Measurements from ENCODE around the gene FXYD4.
A peak's percentile ranks its signal among the peaks of the same experiment; 100 is the strongest.
"Not testable (repeated sequence)": the region's sequence is repeated elsewhere in the genome, so short reads cannot be mapped to it uniquely, and the experiment has no call there.

FXYD4 gene

DNA sequence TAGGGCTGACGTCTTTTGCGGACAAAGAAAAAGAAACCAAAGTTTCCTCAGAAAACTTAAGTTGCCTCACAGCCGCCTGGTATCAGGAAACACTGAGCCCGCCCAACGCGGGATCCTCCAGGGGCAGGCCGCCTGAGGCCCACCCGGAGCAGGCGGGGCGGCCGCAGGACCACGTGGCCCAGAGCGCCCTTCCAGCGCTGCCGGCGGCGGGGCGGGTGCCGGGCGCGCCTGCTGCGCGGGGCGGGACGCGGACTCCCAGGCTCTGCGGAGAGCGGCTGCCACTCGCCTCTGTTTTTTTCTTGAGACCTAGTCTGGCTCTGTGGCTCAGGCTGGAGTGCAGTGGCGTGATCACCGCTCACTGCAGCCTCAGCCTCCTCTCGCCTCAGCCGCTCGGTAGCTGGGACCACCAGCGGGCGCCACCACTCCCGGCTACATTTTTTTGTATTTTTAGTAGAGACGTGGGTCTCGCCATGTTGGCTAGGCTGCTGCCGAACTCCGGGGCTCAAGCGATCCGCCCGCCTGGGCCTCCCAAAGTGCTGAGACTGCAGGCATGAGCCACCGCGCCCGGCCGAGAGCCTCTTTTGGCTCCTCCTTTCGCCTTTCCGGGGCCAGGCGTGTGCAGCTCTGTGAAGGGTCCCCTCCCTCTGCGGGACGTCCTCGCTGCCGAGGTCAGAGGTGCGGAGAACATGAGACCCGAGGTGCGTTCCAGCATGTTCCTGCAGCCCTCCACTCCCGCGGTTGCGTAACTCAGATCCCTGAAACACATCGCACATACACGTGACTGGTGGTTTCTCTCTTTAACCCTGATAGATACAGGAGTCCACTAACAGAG is 49.1 kb downstream of the FXYD4 start:
- TF ChIP-seq, protein P1, sequence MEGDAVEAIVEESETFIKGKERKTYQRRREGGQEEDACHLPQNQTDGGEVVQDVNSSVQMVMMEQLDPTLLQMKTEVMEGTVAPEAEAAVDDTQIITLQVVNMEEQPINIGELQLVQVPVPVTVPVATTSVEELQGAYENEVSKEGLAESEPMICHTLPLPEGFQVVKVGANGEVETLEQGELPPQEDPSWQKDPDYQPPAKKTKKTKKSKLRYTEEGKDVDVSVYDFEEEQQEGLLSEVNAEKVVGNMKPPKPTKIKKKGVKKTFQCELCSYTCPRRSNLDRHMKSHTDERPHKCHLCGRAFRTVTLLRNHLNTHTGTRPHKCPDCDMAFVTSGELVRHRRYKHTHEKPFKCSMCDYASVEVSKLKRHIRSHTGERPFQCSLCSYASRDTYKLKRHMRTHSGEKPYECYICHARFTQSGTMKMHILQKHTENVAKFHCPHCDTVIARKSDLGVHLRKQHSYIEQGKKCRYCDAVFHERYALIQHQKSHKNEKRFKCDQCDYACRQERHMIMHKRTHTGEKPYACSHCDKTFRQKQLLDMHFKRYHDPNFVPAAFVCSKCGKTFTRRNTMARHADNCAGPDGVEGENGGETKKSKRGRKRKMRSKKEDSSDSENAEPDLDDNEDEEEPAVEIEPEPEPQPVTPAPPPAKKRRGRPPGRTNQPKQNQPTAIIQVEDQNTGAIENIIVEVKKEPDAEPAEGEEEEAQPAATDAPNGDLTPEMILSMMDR (conservative IDR thresholded peaks at IDR 0.05; ENCODE audit: low read depth, low read length) = peak; percentile 32
- peak overlapping the region; percentile 61 for H3K4me3 ChIP-seq (ENCODE audit: low read depth, low read length)
- DNase-seq (ENCODE audit: low read depth) = peak; percentile 95

DNA sequence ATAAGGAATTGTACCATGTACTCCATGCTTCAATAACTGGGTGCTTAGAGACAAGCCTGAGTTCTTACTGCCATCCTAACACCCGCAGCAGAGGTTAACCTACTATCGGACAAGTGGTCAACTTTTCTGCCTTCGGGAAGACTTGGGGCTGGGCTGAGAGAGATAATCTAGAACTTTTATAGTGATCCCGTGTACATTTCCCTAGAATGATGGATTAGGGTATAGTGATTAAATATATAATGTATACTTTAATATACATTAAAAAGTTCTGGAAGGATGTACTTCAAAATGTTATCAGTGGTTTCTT is 49.7 kb downstream of the FXYD4 start:
- no peak for DNase-seq (ENCODE audit: low read depth)
- TF ChIP-seq, protein P1 (conservative IDR thresholded peaks at IDR 0.05; ENCODE audit: low read depth, low read length) = no peak
- peak overlapping the region; percentile 61 for H3K4me3 ChIP-seq (ENCODE audit: low read depth, low read length)

DNA sequence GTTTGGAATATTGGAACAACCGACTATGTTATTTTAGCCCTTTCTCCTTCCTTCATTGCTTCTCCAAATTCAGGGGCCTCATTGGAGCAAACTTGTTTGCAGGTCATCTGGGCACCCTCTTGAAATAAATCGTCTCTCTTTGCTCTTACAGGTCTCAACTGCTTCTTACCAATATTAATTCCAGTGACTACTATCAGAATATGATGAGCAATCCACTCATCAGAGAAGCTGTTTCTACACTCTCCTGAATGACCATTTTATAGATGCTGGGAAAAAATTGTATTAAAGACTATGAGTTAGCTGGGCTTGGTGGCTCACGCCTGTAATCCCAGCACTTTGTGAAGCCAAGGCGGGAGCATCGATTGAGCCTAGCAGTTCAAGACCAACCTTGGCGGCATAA is 50.1 kb downstream of the FXYD4 start:
- no peak overlapping the region for H3K4me3 ChIP-seq (ENCODE audit: low read depth, low read length)
- DNase-seq (ENCODE audit: low read depth) = no peak
- TF ChIP-seq, protein P1 (conservative IDR thresholded peaks at IDR 0.05; ENCODE audit: low read depth, low read length) = no peak

DNA sequence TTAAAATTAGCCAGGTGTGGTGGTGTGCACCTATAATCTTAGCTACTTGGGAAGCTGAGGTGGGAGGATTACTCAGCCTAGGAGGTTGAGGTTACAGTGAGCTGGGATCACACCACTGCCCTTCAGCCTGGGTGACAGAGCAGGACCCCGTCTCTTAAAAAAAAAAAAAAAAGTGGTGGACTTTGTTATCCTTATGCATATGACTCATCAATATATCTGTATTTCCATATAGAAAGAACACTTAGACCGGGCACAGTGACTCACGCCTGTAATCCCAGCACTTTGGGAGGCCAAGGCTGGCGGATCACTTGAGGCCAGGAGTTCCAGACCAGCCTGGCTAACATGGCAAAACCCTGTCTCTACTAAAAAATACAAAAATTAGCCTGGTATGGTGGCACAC is 50.5 kb downstream of the FXYD4 start:
- not testable (repeated sequence) for H3K4me3 ChIP-seq (ENCODE audit: low read depth, low read length); DNase-seq (ENCODE audit: low read depth)

DNA sequence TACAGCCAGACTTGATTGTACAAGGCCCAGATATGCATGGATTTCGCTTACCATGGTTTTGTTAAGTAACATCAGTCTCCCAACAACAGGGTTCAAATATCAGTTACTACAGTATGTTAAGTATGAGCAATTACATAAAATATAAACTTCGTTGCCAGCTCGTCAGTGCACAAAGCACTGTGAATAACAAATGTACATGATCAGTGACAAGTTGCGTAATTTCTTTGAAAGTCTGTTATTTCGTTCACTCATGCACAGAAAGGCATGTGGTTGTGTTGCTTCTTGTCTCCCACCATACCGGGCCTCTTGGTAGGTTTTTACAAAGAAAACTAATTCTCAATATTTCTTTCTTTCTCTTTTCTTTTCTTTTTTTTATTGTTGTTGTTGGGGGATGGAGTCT is 53.0 kb downstream of the FXYD4 start:
- DNase-seq (ENCODE audit: low read depth) = no peak
- H3K4me3 ChIP-seq (ENCODE audit: low read depth, low read length) = no peak overlapping the region
- TF ChIP-seq, protein P1 (conservative IDR thresholded peaks at IDR 0.05; ENCODE audit: low read depth, low read length) = no peak
